Activated T-cell treated with anti-CD3 and anti-CD28 coated beads, Interleukin-2, amount 50 U/mL, for 24 hours (primary cell): ENCODE measurements around the gene CATSPER4.

Experiments used
- DNase-seq: peaks from one replicate; pipeline ENCODE4 v3.0.0-alpha.2; 2020
- H3K27ac Mint-ChIP-seq: 2 replicates; pipeline ENCODE4 v1.8.0; 2020; ENCODE audit warnings: mild to moderate bottlenecking, mixed read lengths
- H3K27me3 Mint-ChIP-seq: 2 replicates; pipeline ENCODE4 v1.8.0; 2020; ENCODE audit warnings: mixed read lengths
- H3K36me3 Mint-ChIP-seq: 2 replicates; pipeline ENCODE4 v1.8.0; 2020; ENCODE audit warnings: low read depth, mixed read lengths
- H3K4me1 Mint-ChIP-seq: 2 replicates; pipeline ENCODE4 v1.8.0; 2020; ENCODE audit warnings: low read depth, mixed read lengths
- H3K4me3 Mint-ChIP-seq: 2 replicates; pipeline ENCODE4 v1.8.0; 2020; ENCODE audit warnings: mild to moderate bottlenecking, moderate library complexity, mixed read lengths
- H3K9me3 Mint-ChIP-seq: 2 replicates; pipeline ENCODE4 v1.8.0; 2020; ENCODE audit warnings: mixed read lengths

Gene CATSPER4

GRCh38 chr1:26233903-26234643 lies 43.7 kb downstream of the CATSPER4 start, which contains the start of gene CEP85:
Gene CEP85, plus strand, starts transcription at chr1:26234200. Its CDS starts 5,584 bp downstream, at chr1:26239784.
- H3K4me3 Mint-ChIP-seq = peak within 1 kb of the TSS; percentile 96
- DNase-seq = peak; percentile 99
- peak within 1 kb of the TSS; percentile 89 for H3K27ac Mint-ChIP-seq
- no peaks in the 10 kb centered on the region for H3K27me3 Mint-ChIP-seq
- H3K4me1 Mint-ChIP-seq = peaks cover 36% of the 10 kb centered on the region
- peaks cover 40% of the 10 kb centered on the region for H3K36me3 Mint-ChIP-seq
- H3K9me3 Mint-ChIP-seq = no peaks in the 10 kb centered on the region

- Mint-ChIP-seq H3K9me3 (no peaks in the 10 kb centered on the region), H3K27ac (peak overlapping the region; percentile 89), H3K27me3 (no peaks in the 10 kb centered on the region), H3K4me3 (peak overlapping the region; percentile 96), H3K36me3 (peaks cover 45% of the 10 kb centered on the region), H3K4me1 (peaks cover 41% of the 10 kb centered on the region)
- DNase-seq = no peak
Measured at GRCh38 chr1:26234644-26235370, 44.4 kb downstream of the CATSPER4 start.

- H3K4me3 Mint-ChIP-seq = peak overlapping the region; percentile 15
- H3K27ac Mint-ChIP-seq = peak overlapping the region; percentile 60
- no peaks in the 10 kb centered on the region for H3K27me3 Mint-ChIP-seq
- peaks cover 42% of the 10 kb centered on the region for H3K4me1 Mint-ChIP-seq
- no peaks in the 10 kb centered on the region for H3K9me3 Mint-ChIP-seq
- DNase-seq = no peak
- H3K36me3 Mint-ChIP-seq = peaks cover 65% of the 10 kb centered on the region
Measured at GRCh38 chr1:26237230-26237966, 47.0 kb downstream of the CATSPER4 start.

- no peak overlapping the region for H3K27ac Mint-ChIP-seq
- peaks cover 80% of the 10 kb centered on the region for H3K36me3 Mint-ChIP-seq
- no peak overlapping the region for H3K4me3 Mint-ChIP-seq
- no peaks in the 10 kb centered on the region for H3K27me3 Mint-ChIP-seq
- no peak for DNase-seq
- peaks cover 35% of the 10 kb centered on the region for H3K4me1 Mint-ChIP-seq
- H3K9me3 Mint-ChIP-seq = no peaks in the 10 kb centered on the region
Measured at GRCh38 chr1:26239936-26240335, 49.5 kb downstream of the CATSPER4 start.
